Trophoblast cell (in vitro differentiated cells and primary cell): ENCODE measurements around the gene TWSG1.

ENCODE experiments used
- DNase-seq, 2 donors: peaks; one replicate each; pipeline ENCODE4 v3.0.0-alpha.2; 2016
- H2AFZ ChIP-seq: 2 replicates; pipeline ENCODE4 v1.6.1; 2013; ENCODE audit warnings: low read length, moderate library complexity, mild to moderate bottlenecking; ENCODE audit not compliant: insufficient read depth, poor library complexity
- H2AK5ac ChIP-seq: 2 replicates; pipeline ENCODE4 v1.6.1; 2013; ENCODE audit warnings: mild to moderate bottlenecking, low read length
- H2BK120ac ChIP-seq: 2 replicates; pipeline ENCODE4 v1.6.1; 2013; ENCODE audit warnings: low read length, mild to moderate bottlenecking, moderate library complexity; ENCODE audit not compliant: insufficient read depth, poor library complexity
- H2BK12ac ChIP-seq: 2 replicates; pipeline ENCODE4 v1.6.1; 2013; ENCODE audit warnings: mild to moderate bottlenecking, low read length, moderate library complexity
- H2BK5ac ChIP-seq: 2 replicates; pipeline ENCODE4 v1.6.1; 2013; ENCODE audit warnings: low read length, low read depth, moderate library complexity, mild to moderate bottlenecking; ENCODE audit not compliant: poor library complexity
- H3K14ac ChIP-seq: 2 replicates; pipeline ENCODE4 v1.6.1; 2013; ENCODE audit warnings: mild to moderate bottlenecking, low read length
- H3K18ac ChIP-seq: 2 replicates; pipeline ENCODE4 v1.6.1; 2013; ENCODE audit warnings: mild to moderate bottlenecking, low read length
- H3K23ac ChIP-seq: 2 replicates; pipeline ENCODE4 v1.6.1; 2013; ENCODE audit warnings: low read length
- H3K27ac ChIP-seq: 2 replicates; pipeline ENCODE4 v1.5.1; 2013; ENCODE audit warnings: low read depth, mild to moderate bottlenecking, inconsistent platforms, low read length, moderate library complexity
- H3K27me3 ChIP-seq: 2 replicates; pipeline ENCODE4 v1.6.1; 2013; ENCODE audit warnings: inconsistent platforms, mild to moderate bottlenecking, low read length, moderate library complexity; ENCODE audit not compliant: insufficient read depth
- H3K36me3 ChIP-seq, 2 experiments: 1 replicate in 1 of 2; 2 replicates in 1 of 2; pipeline ENCODE4 v1.6.1; 2013; ENCODE audit warnings: low read length in 2 of 2, mild to moderate bottlenecking in 2 of 2, moderate library complexity in 1 of 2; ENCODE audit not compliant: insufficient read depth in 2 of 2, control insufficient read depth in 1 of 2
- H3K4ac ChIP-seq: 2 replicates; pipeline ENCODE4 v1.6.1; 2013; ENCODE audit warnings: low read depth, mild to moderate bottlenecking, low read length, moderate library complexity
- H3K4me1 ChIP-seq, 2 experiments: 1 replicate in 1 of 2; 2 replicates in 1 of 2; pipeline ENCODE4 v1.6.1; 2013; ENCODE audit warnings: low read length in 2 of 2, mild to moderate bottlenecking in 2 of 2, moderate library complexity in 1 of 2; ENCODE audit not compliant: insufficient read depth in 2 of 2, control insufficient read depth in 1 of 2
- H3K4me2 ChIP-seq: 2 replicates; pipeline ENCODE4 v1.6.1; 2013; ENCODE audit warnings: inconsistent platforms, mild to moderate bottlenecking, low read length, moderate library complexity
- H3K4me3 ChIP-seq: 2 replicates; pipeline ENCODE4 v1.5.1; 2013; ENCODE audit warnings: mild to moderate bottlenecking, low read depth, low read length, inconsistent platforms
- H3K79me1 ChIP-seq: one replicate; pipeline ENCODE4 v1.6.1; 2013; ENCODE audit warnings: low read length
- H3K79me2 ChIP-seq: 2 replicates; pipeline ENCODE4 v1.6.1; 2013; ENCODE audit warnings: low read length, mild to moderate bottlenecking; ENCODE audit not compliant: control insufficient read depth, insufficient read depth, poor library complexity
- H3K9ac ChIP-seq: 2 replicates; pipeline ENCODE4 v1.6.1; 2013; ENCODE audit warnings: mild to moderate bottlenecking, low read length
- H3K9me3 ChIP-seq: 2 replicates; pipeline ENCODE4 v1.6.1; 2013; ENCODE audit warnings: low read depth, mild to moderate bottlenecking, control low read depth, inconsistent platforms, low read length; ENCODE audit not compliant: insufficient read depth
- H4K12ac ChIP-seq: 2 replicates; pipeline ENCODE4 v1.6.1; 2013; ENCODE audit warnings: low read depth, mild to moderate bottlenecking, low read length, moderate library complexity
- H4K8ac ChIP-seq: 2 replicates; pipeline ENCODE4 v1.6.1; 2013; ENCODE audit warnings: low read depth, mild to moderate bottlenecking, low read length, moderate library complexity
- H4K91ac ChIP-seq: one replicate; pipeline ENCODE4 v1.6.1; 2013; ENCODE audit warnings: low read depth, mild to moderate bottlenecking, low read length, moderate library complexity
- WGBS: extraction: QIAGEN DNeasy Blood & Tissue Kit; methylation state at CpG from one replicate; pipeline ENCODE4 v1.1.7; 2013; ENCODE audit warnings: missing lambda C conversion rate; ENCODE audit not compliant: insufficient read length, insufficient coverage; ENCODE audit errors: extremely low coverage; 5-methylcytosine and 5-hydroxymethylcytosine counted together

TWSG1 gene

DNA sequence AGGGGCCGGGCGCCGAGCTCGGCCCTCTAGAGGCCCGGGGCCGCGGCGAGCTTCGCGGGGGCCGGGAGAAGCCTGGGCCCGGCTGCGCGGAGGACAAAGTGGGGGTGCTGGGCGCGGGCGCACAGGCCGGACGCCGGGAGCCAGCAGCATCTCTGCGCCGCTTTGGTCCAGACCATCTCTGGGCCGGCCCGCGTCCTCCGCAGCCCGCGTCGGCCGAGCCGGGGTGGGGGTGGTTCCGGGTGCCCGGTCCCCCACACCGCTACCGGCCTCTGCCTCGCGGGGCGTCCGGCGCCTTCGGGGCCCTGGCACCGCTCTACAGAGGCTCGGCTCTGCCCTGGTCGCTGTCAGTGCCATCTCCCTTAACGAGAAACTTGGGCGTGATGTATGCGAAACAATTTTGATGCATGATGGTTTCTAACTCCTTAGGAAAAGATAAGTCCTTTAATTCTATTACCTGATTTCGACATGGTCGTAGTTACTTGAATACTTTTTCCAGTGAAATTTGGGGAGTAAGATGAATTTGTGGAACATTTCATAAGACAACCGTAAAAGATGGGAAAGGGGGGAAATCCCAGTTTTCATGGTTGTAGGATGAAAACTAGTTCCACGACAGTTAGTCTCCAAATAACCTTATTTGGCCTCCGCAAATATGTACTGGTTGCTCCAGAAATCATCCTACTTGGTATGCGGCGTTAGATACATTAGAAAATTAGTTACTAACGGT is 562 bp downstream of the TWSG1 start:
- Histone ChIP-seq H3K4me3 (peak overlapping the region; percentile 90), H3K27me3 (no peaks in the 10 kb centered on the region), H3K9ac (peak overlapping the region; percentile 81), H4K8ac (peak overlapping the region; percentile 12), H4K91ac (peak overlapping the region; percentile 20), H3K4me1 (no peaks in the 10 kb centered on the region), H3K27ac (peak overlapping the region; percentile 48), H3K9me3 (no peaks in the 10 kb centered on the region), H3K79me1 (peaks cover 6% of the 10 kb centered on the region), H2BK12ac (no peak overlapping the region), H3K4ac (peak overlapping the region; percentile 4), H4K12ac (peak overlapping the region; percentile 3), H2AK5ac (no peak overlapping the region), H3K14ac (peak overlapping the region; percentile 42), H2AFZ (peak overlapping the region; percentile 87), H3K4me2 (peak overlapping the region; percentile 98), H3K36me3 (peaks cover 1 to 5% of the 10 kb centered on the region in 2 experiments), H2BK120ac (peak overlapping the region; percentile 25), H3K23ac (no peak overlapping the region), H3K79me2 (peaks cover 5% of the 10 kb centered on the region), H2BK5ac (peak overlapping the region; percentile 58), H3K18ac (peak overlapping the region; percentile 61)
- peak; percentile 19 to 54 for DNase-seq
- no CpG with 5 or more reads among the region's 55 CpGs for WGBS

DNA sequence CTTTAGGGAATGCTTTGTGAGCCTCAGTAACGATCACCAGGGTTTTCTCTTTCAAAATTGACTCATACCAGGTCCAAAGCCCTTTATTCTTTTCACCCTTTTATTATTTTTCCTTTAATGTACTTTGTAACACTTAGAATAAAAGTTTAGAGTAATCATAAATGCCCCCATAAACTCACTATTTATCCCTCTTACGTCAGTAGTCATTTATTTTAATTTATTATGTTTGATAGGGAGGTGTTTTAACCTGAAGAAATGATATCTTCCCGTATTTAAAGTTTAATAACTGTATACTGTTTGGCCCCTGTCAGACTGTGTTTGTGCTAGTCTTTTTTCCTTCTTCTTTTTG is 1.1 kb downstream of the TWSG1 start:
- no peak overlapping the region for H2AFZ ChIP-seq
- no peak overlapping the region for H4K8ac ChIP-seq

GRCh38 chr18:9336827-9337226 is 2.3 kb downstream of the TWSG1 start:
- no peak overlapping the region for H4K8ac ChIP-seq
- H2BK120ac ChIP-seq = no peak overlapping the region
- no peak overlapping the region for H3K4ac ChIP-seq
- no peak overlapping the region for H4K12ac ChIP-seq
- H3K79me1 ChIP-seq = peaks cover 6% of the 10 kb centered on the region
- H2AK5ac ChIP-seq = no peak overlapping the region
- no peak overlapping the region for H2AFZ ChIP-seq
- H2BK5ac ChIP-seq = no peak overlapping the region
- H3K4me2 ChIP-seq = no peak overlapping the region
- H3K27ac ChIP-seq = no peak overlapping the region
- H2BK12ac ChIP-seq = no peak overlapping the region
- no peaks in the 10 kb centered on the region for H3K4me1 ChIP-seq
- no peak overlapping the region for H3K9ac ChIP-seq
- peaks cover 5% of the 10 kb centered on the region for H3K79me2 ChIP-seq
- H3K14ac ChIP-seq = no peak overlapping the region
- no peak for DNase-seq
- no peak overlapping the region for H3K23ac ChIP-seq
- peaks cover 3 to 5% of the 10 kb centered on the region in 2 experiments for H3K36me3 ChIP-seq
- H3K9me3 ChIP-seq = no peaks in the 10 kb centered on the region
- H3K27me3 ChIP-seq = no peaks in the 10 kb centered on the region
- H3K18ac ChIP-seq = no peak overlapping the region
- no peak overlapping the region for H4K91ac ChIP-seq
- H3K4me3 ChIP-seq = no peak overlapping the region

More for the DNA sequence above, 1.1 kb downstream of the TWSG1 start:
- H3K27me3 ChIP-seq = no peaks in the 10 kb centered on the region
- H3K4ac ChIP-seq = no peak overlapping the region
- no peak for DNase-seq
- H3K9ac ChIP-seq = no peak overlapping the region
- H3K27ac ChIP-seq = no peak overlapping the region
- H3K23ac ChIP-seq = no peak overlapping the region
- H3K18ac ChIP-seq = no peak overlapping the region
- H3K9me3 ChIP-seq = no peaks in the 10 kb centered on the region
- no peak overlapping the region for H3K4me3 ChIP-seq
- H4K91ac ChIP-seq = no peak overlapping the region
- H3K79me1 ChIP-seq = peaks cover 6% of the 10 kb centered on the region
- H2BK120ac ChIP-seq = no peak overlapping the region
- no peak overlapping the region for H2AK5ac ChIP-seq
- H3K4me1 ChIP-seq = no peaks in the 10 kb centered on the region
- no peak overlapping the region for H2BK5ac ChIP-seq
- H3K79me2 ChIP-seq = peaks cover 5% of the 10 kb centered on the region
- peaks cover 1 to 5% of the 10 kb centered on the region in 2 experiments for H3K36me3 ChIP-seq
- no peak overlapping the region for H4K12ac ChIP-seq
- WGBS = no CpG with 5 or more reads among the region's 3 CpGs
- no peak overlapping the region for H2BK12ac ChIP-seq
- no peak overlapping the region for H3K14ac ChIP-seq
- peak overlapping the region; percentile 98 for H3K4me2 ChIP-seq

DNA sequence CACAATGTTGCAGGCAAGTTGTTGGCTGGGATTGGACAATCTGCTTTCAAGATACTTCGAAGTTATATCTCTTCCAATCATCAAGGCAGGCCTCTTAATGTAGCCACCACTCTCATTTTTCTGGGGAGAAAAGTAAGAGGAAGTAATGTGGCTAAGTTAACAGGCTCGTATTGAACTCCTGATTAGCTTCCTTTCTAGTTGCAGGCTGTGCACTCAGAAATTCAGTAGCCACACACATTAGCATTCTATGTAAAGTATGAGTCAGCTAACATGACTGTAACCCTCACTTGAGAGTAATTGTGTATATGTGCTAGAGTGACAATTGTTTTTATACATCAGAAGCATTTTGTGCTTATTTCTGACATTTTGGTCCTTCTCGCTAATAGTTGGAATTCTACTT is 3.3 kb downstream of the TWSG1 start:
- H2BK5ac ChIP-seq = no peak overlapping the region
- H3K79me1 ChIP-seq = peaks cover 6% of the 10 kb centered on the region
- H2BK12ac ChIP-seq = no peak overlapping the region
- DNase-seq = peak in 1 of 2 donors; percentile 13
- peaks cover 5% of the 10 kb centered on the region for H3K79me2 ChIP-seq
- H4K12ac ChIP-seq = no peak overlapping the region
- H3K9ac ChIP-seq = no peak overlapping the region
- no peak overlapping the region for H2BK120ac ChIP-seq
- no peak overlapping the region for H3K18ac ChIP-seq
- no CpG with 5 or more reads among the region's 3 CpGs for WGBS
- H3K23ac ChIP-seq = no peak overlapping the region
- H3K27me3 ChIP-seq = no peaks in the 10 kb centered on the region
- no peak overlapping the region for H4K8ac ChIP-seq
- peaks cover 3 to 5% of the 10 kb centered on the region in 2 experiments for H3K36me3 ChIP-seq
- no peak overlapping the region for H3K27ac ChIP-seq
- no peak overlapping the region for H2AK5ac ChIP-seq
- no peak overlapping the region for H3K4ac ChIP-seq
- no peak overlapping the region for H3K4me2 ChIP-seq
- H3K9me3 ChIP-seq = no peaks in the 10 kb centered on the region
- H3K4me1 ChIP-seq = no peaks in the 10 kb centered on the region
- no peak overlapping the region for H3K14ac ChIP-seq
- H4K91ac ChIP-seq = no peak overlapping the region
- H3K4me3 ChIP-seq = no peak overlapping the region
- H2AFZ ChIP-seq = no peak overlapping the region
